HUES64 (cell line): ENCODE data around the gene SELENOS.
"Not testable (repeated sequence)": the region's sequence is repeated elsewhere in the genome, so short reads cannot be mapped to it uniquely, and the experiment has no call there.

Experiments
- H3K27ac ChIP-seq: 2 replicates; pipeline ENCODE4 v1.7.0; 2013; ENCODE audit warnings: low read depth, low read length, inconsistent platforms
- H3K27me3 ChIP-seq: 2 replicates; pipeline ENCODE4 v1.6.1; 2013; ENCODE audit warnings: mild to moderate bottlenecking, low read length; ENCODE audit not compliant: insufficient read depth
- H3K36me3 ChIP-seq: 2 replicates; pipeline ENCODE4 v1.6.1; 2013; ENCODE audit warnings: mild to moderate bottlenecking, low read length; ENCODE audit not compliant: insufficient read depth
- H3K4me1 ChIP-seq: 2 replicates; pipeline ENCODE4 v1.6.1; 2013; ENCODE audit warnings: mild to moderate bottlenecking, low read length, moderate library complexity; ENCODE audit not compliant: insufficient read depth
- H3K4me3 ChIP-seq: 2 replicates; pipeline ENCODE4 v1.5.1; 2013; ENCODE audit warnings: mild to moderate bottlenecking, low read length, moderate library complexity
- H3K9ac ChIP-seq: 2 replicates; pipeline ENCODE4 v1.6.1; 2013; ENCODE audit warnings: mild to moderate bottlenecking, low read depth, low read length
- H3K9me3 ChIP-seq: 2 replicates; pipeline ENCODE4 v1.6.1; 2013; ENCODE audit warnings: low read depth, low read length; ENCODE audit not compliant: insufficient read depth
- WGBS: fragments of 150-250, 120-280 bp; methylation state at CpG from one replicate; pipeline ENCODE4 v1.1.7; 2013; ENCODE audit warnings: missing lambda C conversion rate; 5-methylcytosine and 5-hydroxymethylcytosine counted together

SELENOS gene

GRCh38 chr15:101293122-101293521, 15.8 kb upstream of the SELENOS start:
- Histone ChIP-seq H3K9ac (peak overlapping the region; percentile 92; the same call in 1 of the 2 replicates), H3K4me1 (peaks cover 7% of the 10 kb centered on the region; the same call in 1 of the 2 replicates), H3K36me3 (peaks cover 41% of the 10 kb centered on the region), H3K9me3 (no peaks in the 10 kb centered on the region), H3K4me3 (peak overlapping the region; percentile 95), H3K27ac (no peak overlapping the region), H3K27me3 (no peaks in the 10 kb centered on the region)
- WGBS: 84% methylated on average over 8 of the region's 10 CpGs

GRCh38 chr15:101288905-101289513, 11.7 kb upstream of the SELENOS start:
- Histone ChIP-seq H3K9ac (no peak overlapping the region), H3K9me3 (no peaks in the 10 kb centered on the region), H3K27ac (no peak overlapping the region), H3K4me1 (peaks cover 7% of the 10 kb centered on the region; the same call in 1 of the 2 replicates), H3K4me3 (no peak overlapping the region), H3K36me3 (peaks cover 80% of the 10 kb centered on the region), H3K27me3 (no peaks in the 10 kb centered on the region)
- WGBS: 94% methylated on average over 8 of the region's 8 CpGs

GRCh38 chr15:101287342-101287741, 10.1 kb upstream of the SELENOS start:
- H3K36me3 ChIP-seq: peaks cover 90% of the 10 kb centered on the region
- not testable (repeated sequence) for H3K4me1 ChIP-seq, H3K9me3 ChIP-seq, H3K9ac ChIP-seq, H3K4me3 ChIP-seq, H3K27ac ChIP-seq, H3K27me3 ChIP-seq
- WGBS: 97% methylated on average over 4 of the region's 6 CpGs

GRCh38 chr15:101286471-101287114, 9.3 kb upstream of the SELENOS start:
- Histone ChIP-seq H3K9ac (no peak overlapping the region), H3K36me3 (peaks cover 90% of the 10 kb centered on the region), H3K27me3 (no peaks in the 10 kb centered on the region), H3K9me3 (no peaks in the 10 kb centered on the region), H3K4me3 (no peak overlapping the region), H3K27ac (no peak overlapping the region), H3K4me1 (no peaks in the 10 kb centered on the region)
- 95% methylated on average over 9 of the region's 9 CpGs for WGBS

GRCh38 chr15:101283931-101284330, 6.6 kb upstream of the SELENOS start:
- Histone ChIP-seq H3K4me1 (no peaks in the 10 kb centered on the region), H3K27me3 (no peaks in the 10 kb centered on the region), H3K27ac (no peak overlapping the region), H3K9ac (no peak overlapping the region), H3K36me3 (peaks cover 91% of the 10 kb centered on the region), H3K9me3 (no peaks in the 10 kb centered on the region), H3K4me3 (no peak overlapping the region)
- WGBS: 87% methylated on average over 6 of the region's 6 CpGs

- H3K4me1 ChIP-seq: 0 out of 2 replicates have a peak, but pooled peaks cover 2% of the 10 kb centered on the region
- H3K4me3 ChIP-seq: no peak overlapping the region
- no peaks in the 10 kb centered on the region for H3K9me3 ChIP-seq
- 97% methylated on average over 2 of the region's 2 CpGs for WGBS
- no peaks in the 10 kb centered on the region for H3K27me3 ChIP-seq
- no peak overlapping the region; the same call in 1 of the 2 replicates for H3K27ac ChIP-seq
- H3K36me3 ChIP-seq: peaks cover 65% of the 10 kb centered on the region
- H3K9ac ChIP-seq: no peak overlapping the region
Observed at GRCh38 chr15:101280007-101280406, 2.7 kb upstream of the SELENOS start.

- Histone ChIP-seq H3K27ac (no peak overlapping the region), H3K27me3 (no peaks in the 10 kb centered on the region), H3K4me1 (0 out of 2 replicates have a peak, but pooled peaks cover 2% of the 10 kb centered on the region), H3K36me3 (peaks cover 66% of the 10 kb centered on the region), H3K9ac (0 out of 2 replicates have a peak overlapping the region, but pooled peaks have one; percentile 17), H3K9me3 (no peaks in the 10 kb centered on the region), H3K4me3 (peak overlapping the region; percentile 90)
- 88% methylated on average over 12 of the region's 12 CpGs for WGBS
Observed at GRCh38 chr15:101277943-101278564, 769 bp upstream of the SELENOS start.

GRCh38 chr15:101276501-101277037, 716 bp downstream of the SELENOS start:
- H3K27me3 ChIP-seq: no peaks in the 10 kb centered on the region
- peak overlapping the region; percentile 80; the same call in 1 of the 2 replicates for H3K27ac ChIP-seq
- H3K4me3 ChIP-seq: peak overlapping the region; percentile 90
- H3K4me1 ChIP-seq: 0 out of 2 replicates have a peak, but pooled peaks cover 2% of the 10 kb centered on the region
- peaks cover 66% of the 10 kb centered on the region for H3K36me3 ChIP-seq
- no peaks in the 10 kb centered on the region for H3K9me3 ChIP-seq
- peak overlapping the region; percentile 79 for H3K9ac ChIP-seq
- 23% methylated on average over 14 of the region's 14 CpGs for WGBS

GRCh38 chr15:101275018-101275417, 2.3 kb downstream of the SELENOS start:
- Histone ChIP-seq H3K4me1 (0 out of 2 replicates have a peak, but pooled peaks cover 2% of the 10 kb centered on the region), H3K9me3 (no peaks in the 10 kb centered on the region), H3K4me3 (no peak overlapping the region), H3K27me3 (no peaks in the 10 kb centered on the region), H3K36me3 (peaks cover 66% of the 10 kb centered on the region), H3K9ac (no peak overlapping the region), H3K27ac (no peak overlapping the region)
- 97% methylated on average over 5 of the region's 5 CpGs for WGBS

- Histone ChIP-seq H3K9me3 (no peaks in the 10 kb centered on the region), H3K4me3 (no peak overlapping the region), H3K9ac (no peak overlapping the region), H3K36me3 (peaks cover 73% of the 10 kb centered on the region), H3K27ac (no peak overlapping the region), H3K4me1 (0 out of 2 replicates have a peak, but pooled peaks cover 2% of the 10 kb centered on the region), H3K27me3 (no peaks in the 10 kb centered on the region)
- WGBS: 86% methylated on average over 5 of the region's 5 CpGs
Observed at GRCh38 chr15:101273534-101273933, 3.8 kb downstream of the SELENOS start.

GRCh38 chr15:101272584-101272983, 4.7 kb downstream of the SELENOS start:
- H3K9ac ChIP-seq: no peak overlapping the region
- 97% methylated on average over 8 of the region's 9 CpGs for whole genome bisulfite sequencing
- no peak overlapping the region for H3K4me3 ChIP-seq
- H3K27ac ChIP-seq: no peak overlapping the region
- H3K36me3 ChIP-seq: peaks cover 73% of the 10 kb centered on the region
- H3K9me3 ChIP-seq: no peaks in the 10 kb centered on the region
- no peaks in the 10 kb centered on the region for H3K27me3 ChIP-seq
- H3K4me1 ChIP-seq: 0 out of 2 replicates have a peak, but pooled peaks cover 2% of the 10 kb centered on the region
